NCI-H748 treated with DMSO at 0.1 percent for 48 hours (cell line): ENCODE measurements around the gene FIBCD1.

ENCODE experiments used
- DNase-seq: peaks from one replicate; lab custom pipeline; 2025; lab: John Stamatoyannopoulos, UW

Gene FIBCD1

GRCh38 chr9:130936285-130937117 lies 2.5 kb downstream of the FIBCD1 start:
- DNase-seq: no peak

GRCh38 chr9:130935648-130936271 lies 3.3 kb downstream of the FIBCD1 start:
- DNase-seq: no peak

GRCh38 chr9:130934702-130935647 lies 4.1 kb downstream of the FIBCD1 start:
- no peak for DNase-seq

- no peak for DNase-seq
These were observed 4.8 kb downstream of the FIBCD1 start for GRCh38 chr9:130934246-130934645.

GRCh38 chr9:130933114-130934046 lies 5.7 kb downstream of the FIBCD1 start:
- DNase-seq: no peak

GRCh38 chr9:130932255-130933079 lies 6.6 kb downstream of the FIBCD1 start:
- no peak for DNase-seq

- DNase-seq: no peak
These were observed 7.4 kb downstream of the FIBCD1 start for GRCh38 chr9:130931508-130932254.

GRCh38 chr9:130930804-130931349 lies 8.2 kb downstream of the FIBCD1 start:
- no peak for DNase-seq

- DNase-seq: no peak
These were observed 8.8 kb downstream of the FIBCD1 start for GRCh38 chr9:130930132-130930803.

- DNase-seq: no peak
These were observed 9.4 kb downstream of the FIBCD1 start for GRCh38 chr9:130929571-130930038.

GRCh38 chr9:130927995-130928900 lies 10.8 kb downstream of the FIBCD1 start:
- DNase-seq: no peak

GRCh38 chr9:130927338-130927737 lies 11.7 kb downstream of the FIBCD1 start:
- no peak for DNase-seq

- DNase-seq: no peak
These were observed 13.9 kb downstream of the FIBCD1 start for GRCh38 chr9:130925050-130925678.

GRCh38 chr9:130924448-130924788 lies 14.6 kb downstream of the FIBCD1 start:
- DNase-seq: no peak

- DNase-seq: no peak
These were observed 15.2 kb downstream of the FIBCD1 start for GRCh38 chr9:130923611-130924447.

GRCh38 chr9:130922893-130923610 lies 16.0 kb downstream of the FIBCD1 start:
- no peak for DNase-seq
